NT2/D1 (cell line): Measurements from ENCODE around the gene SMOC2.

Experiments
- DNase-seq: peaks from one replicate; pipeline ENCODE4 v3.0.0-alpha.2; 2011; ENCODE audit warnings: low read depth, low spot score
- H3K27me3 ChIP-seq: 2 replicates; pipeline ENCODE4 v1.6.0; 2011; ENCODE audit warnings: mild to moderate bottlenecking; ENCODE audit not compliant: insufficient read length, insufficient read depth
- H3K36me3 ChIP-seq: 2 replicates; pipeline ENCODE4 v1.6.1; 2011; ENCODE audit warnings: mild to moderate bottlenecking, low read length, mixed read lengths; ENCODE audit not compliant: insufficient read depth, insufficient read length
- H3K4me1 ChIP-seq: 2 replicates; pipeline ENCODE4 v1.5.1; 2011; ENCODE audit not compliant: insufficient read depth, insufficient read length
- H3K4me3 ChIP-seq: 2 replicates; pipeline ENCODE4 v1.5.1; 2011; ENCODE audit warnings: low read depth; ENCODE audit not compliant: insufficient read length
- H3K9ac ChIP-seq: 2 replicates; pipeline ENCODE4 v1.6.0; 2011; ENCODE audit warnings: low read depth; ENCODE audit not compliant: insufficient read length
- H3K9me3 ChIP-seq: 2 replicates; pipeline ENCODE4 v1.5.1; 2011; ENCODE audit warnings: mild to moderate bottlenecking, low read length; ENCODE audit not compliant: insufficient read depth
- SUZ12 ChIP-seq: IDR thresholded peaks from 2 replicates; pipeline ENCODE4 v1.6.1; 2011; ENCODE audit not compliant: insufficient read length, insufficient read depth; ENCODE audit errors: extremely low read depth
- YY1 ChIP-seq: IDR thresholded peaks from 2 replicates; pipeline ENCODE4 v1.6.1; 2011; ENCODE audit not compliant: insufficient read length, insufficient read depth
- ZNF274 ChIP-seq: IDR thresholded peaks from 2 replicates; pipeline ENCODE4 v1.6.1; 2011; ENCODE audit warnings: mild to moderate bottlenecking, low read depth, low read length

SMOC2 gene

GRCh38 chr6:168624540-168624939 is 183.6 kb downstream of the SMOC2 start:
- Histone ChIP-seq H3K9me3 (peaks cover 11% of the 10 kb centered on the region; the same call in 1 of the 2 replicates), H3K36me3 (no peaks in the 10 kb centered on the region), H3K4me1 (no peaks in the 10 kb centered on the region), H3K9ac (no peak overlapping the region), H3K4me3 (no peak overlapping the region), H3K27me3 (no peaks in the 10 kb centered on the region)
- DNase-seq = no peak
- TF ChIP-seq YY1 = no peak
- no peak for TF ChIP-seq ZNF274
- no peak for TF ChIP-seq SUZ12

GRCh38 chr6:168624948-168625347 is 184.0 kb downstream of the SMOC2 start:
- peaks cover 15% of the 10 kb centered on the region; the same call in 1 of the 2 replicates for H3K9me3 ChIP-seq
- TF ChIP-seq YY1 = no peak
- TF ChIP-seq SUZ12 = no peak
- H3K27me3 ChIP-seq = no peaks in the 10 kb centered on the region
- DNase-seq = no peak
- no peaks in the 10 kb centered on the region for H3K36me3 ChIP-seq
- H3K9ac ChIP-seq = no peak overlapping the region
- H3K4me1 ChIP-seq = no peaks in the 10 kb centered on the region
- no peak overlapping the region for H3K4me3 ChIP-seq

- no peak overlapping the region for H3K4me3 ChIP-seq
These were observed 184.6 kb downstream of the SMOC2 start for GRCh38 chr6:168625602-168626001.

GRCh38 chr6:168626046-168626602 is 185.1 kb downstream of the SMOC2 start:
- TF ChIP-seq SUZ12 (no peak), ZNF274 (no peak), YY1 (no peak)
- DNase-seq = no peak
- Histone ChIP-seq H3K27me3 (no peaks in the 10 kb centered on the region), H3K4me3 (no peak overlapping the region), H3K36me3 (no peaks in the 10 kb centered on the region), H3K9me3 (peaks cover 14% of the 10 kb centered on the region; the same call in 1 of the 2 replicates), H3K4me1 (no peaks in the 10 kb centered on the region), H3K9ac (no peak overlapping the region)

More at GRCh38 chr6:168625602-168626001, 184.6 kb downstream of the SMOC2 start:
- H3K9me3 ChIP-seq = peaks cover 18% of the 10 kb centered on the region; the same call in 1 of the 2 replicates
- no peak overlapping the region for H3K9ac ChIP-seq
- no peaks in the 10 kb centered on the region for H3K36me3 ChIP-seq
- no peaks in the 10 kb centered on the region for H3K27me3 ChIP-seq
- no peaks in the 10 kb centered on the region for H3K4me1 ChIP-seq
- no peak for DNase-seq
- no peak for TF ChIP-seq YY1
- no peak for TF ChIP-seq SUZ12
- TF ChIP-seq ZNF274 = no peak

- Histone ChIP-seq H3K4me1 (no peaks in the 10 kb centered on the region), H3K27me3 (no peaks in the 10 kb centered on the region), H3K4me3 (no peak overlapping the region), H3K9me3 (peaks cover 15% of the 10 kb centered on the region; the same call in 1 of the 2 replicates), H3K9ac (no peak overlapping the region), H3K36me3 (no peaks in the 10 kb centered on the region)
- DNase-seq = no peak
- TF ChIP-seq SUZ12 (no peak), YY1 (no peak), ZNF274 (no peak)
These were observed 186.7 kb downstream of the SMOC2 start for GRCh38 chr6:168627506-168628175.

GRCh38 chr6:168628176-168628553 is 187.2 kb downstream of the SMOC2 start:
- H3K9ac ChIP-seq = no peak overlapping the region
- peaks cover 17% of the 10 kb centered on the region; the same call in 1 of the 2 replicates for H3K9me3 ChIP-seq
- TF ChIP-seq SUZ12 = no peak
- TF ChIP-seq ZNF274 = no peak
- TF ChIP-seq YY1 = no peak
- H3K4me3 ChIP-seq = no peak overlapping the region
- no peaks in the 10 kb centered on the region for H3K36me3 ChIP-seq
- H3K27me3 ChIP-seq = no peaks in the 10 kb centered on the region
- DNase-seq = no peak
- no peaks in the 10 kb centered on the region for H3K4me1 ChIP-seq

- TF ChIP-seq YY1 = no peak
- no peak for TF ChIP-seq ZNF274
- no peak for TF ChIP-seq SUZ12
- no peak overlapping the region for H3K9ac ChIP-seq
- DNase-seq = no peak
- H3K9me3 ChIP-seq = peaks cover 20% of the 10 kb centered on the region; the same call in 1 of the 2 replicates
- H3K4me3 ChIP-seq = no peak overlapping the region
- no peaks in the 10 kb centered on the region for H3K36me3 ChIP-seq
- H3K27me3 ChIP-seq = no peaks in the 10 kb centered on the region
- no peaks in the 10 kb centered on the region for H3K4me1 ChIP-seq
These were observed 187.8 kb downstream of the SMOC2 start for GRCh38 chr6:168628732-168629245.
